ENCODE results near the gene CNTN6.
A peak's percentile ranks its signal among the peaks of the same experiment; 100 is the strongest.

The CNTN6 gene

GRCh38 chr3:1147819-1148218 is 55.0 kb downstream of the CNTN6 start:
- TF ChIP-seq, protein P1, sequence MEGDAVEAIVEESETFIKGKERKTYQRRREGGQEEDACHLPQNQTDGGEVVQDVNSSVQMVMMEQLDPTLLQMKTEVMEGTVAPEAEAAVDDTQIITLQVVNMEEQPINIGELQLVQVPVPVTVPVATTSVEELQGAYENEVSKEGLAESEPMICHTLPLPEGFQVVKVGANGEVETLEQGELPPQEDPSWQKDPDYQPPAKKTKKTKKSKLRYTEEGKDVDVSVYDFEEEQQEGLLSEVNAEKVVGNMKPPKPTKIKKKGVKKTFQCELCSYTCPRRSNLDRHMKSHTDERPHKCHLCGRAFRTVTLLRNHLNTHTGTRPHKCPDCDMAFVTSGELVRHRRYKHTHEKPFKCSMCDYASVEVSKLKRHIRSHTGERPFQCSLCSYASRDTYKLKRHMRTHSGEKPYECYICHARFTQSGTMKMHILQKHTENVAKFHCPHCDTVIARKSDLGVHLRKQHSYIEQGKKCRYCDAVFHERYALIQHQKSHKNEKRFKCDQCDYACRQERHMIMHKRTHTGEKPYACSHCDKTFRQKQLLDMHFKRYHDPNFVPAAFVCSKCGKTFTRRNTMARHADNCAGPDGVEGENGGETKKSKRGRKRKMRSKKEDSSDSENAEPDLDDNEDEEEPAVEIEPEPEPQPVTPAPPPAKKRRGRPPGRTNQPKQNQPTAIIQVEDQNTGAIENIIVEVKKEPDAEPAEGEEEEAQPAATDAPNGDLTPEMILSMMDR (IDR thresholded peaks at IDR 0.05; ENCODE audit: low read depth, low read length): no peak
- no peak overlapping the region for H3K4me3 ChIP-seq (replicated peaks in 1 of 2; ENCODE audit: low read depth in 2 of 2, low read length in 2 of 2)
- DNase-seq (ENCODE audit: low read depth in 2 of 2): no peak

- no peak overlapping the region for H3K4me3 ChIP-seq (replicated peaks in 1 of 2; ENCODE audit: low read depth in 2 of 2, low read length in 2 of 2)
- DNase-seq (ENCODE audit: low read depth in 2 of 2): no peak
- TF ChIP-seq, protein P1 (IDR thresholded peaks at IDR 0.05; ENCODE audit: low read depth, low read length): no peak
Measured at GRCh38 chr3:1164101-1164500, 71.3 kb downstream of the CNTN6 start.

DNA sequence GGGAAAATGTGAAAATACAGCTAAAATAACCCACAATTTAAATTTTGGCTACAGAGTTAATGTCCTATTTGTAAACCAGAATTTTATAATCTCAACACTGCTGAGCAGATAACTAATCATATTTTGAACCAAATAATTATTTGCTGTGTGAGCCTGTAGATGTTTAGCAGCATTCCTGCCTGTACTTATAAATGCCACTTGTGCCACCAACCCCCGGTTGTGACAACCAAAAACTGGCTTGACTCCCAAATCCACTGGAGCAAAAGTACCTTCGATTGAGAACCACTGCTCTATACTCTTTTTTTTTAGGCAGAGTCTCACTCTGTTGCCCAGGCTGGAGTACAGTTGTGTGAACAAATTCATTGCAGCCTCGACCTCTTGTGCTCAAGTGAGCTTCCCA is 78.5 kb downstream of the CNTN6 start:
- no peak overlapping the region for H3K4me3 ChIP-seq (replicated peaks in 1 of 2; ENCODE audit: low read depth in 2 of 2, low read length in 2 of 2)
- no peak for DNase-seq (ENCODE audit: low read depth in 2 of 2)
- TF ChIP-seq, protein P1 (IDR thresholded peaks at IDR 0.05; ENCODE audit: low read depth, low read length): no peak

DNA sequence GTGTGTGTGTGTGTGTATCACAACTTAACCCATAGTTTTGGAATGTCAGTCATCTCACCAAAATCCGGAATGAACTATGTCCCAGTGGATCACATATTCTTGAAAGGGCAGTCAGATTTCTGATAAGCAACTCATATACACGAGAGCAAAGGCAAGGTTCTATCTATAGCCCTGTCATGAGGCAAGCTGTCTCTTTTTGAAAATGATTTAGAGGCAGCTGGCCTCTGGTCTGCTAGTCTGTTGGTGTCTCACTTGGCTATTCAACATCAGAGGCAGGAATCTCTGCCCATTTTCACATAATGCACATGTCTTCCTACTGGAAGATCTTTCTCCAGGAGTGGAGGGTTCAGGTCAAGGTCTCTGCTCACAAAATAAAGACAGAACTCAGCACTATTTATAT is 79.8 kb downstream of the CNTN6 start:
- TF ChIP-seq, protein P1 (IDR thresholded peaks at IDR 0.05; ENCODE audit: low read depth, low read length): no peak
- no peak overlapping the region for H3K4me3 ChIP-seq (replicated peaks in 1 of 2; ENCODE audit: low read depth in 2 of 2, low read length in 2 of 2)
- no peak for DNase-seq (ENCODE audit: low read depth in 2 of 2)

DNA sequence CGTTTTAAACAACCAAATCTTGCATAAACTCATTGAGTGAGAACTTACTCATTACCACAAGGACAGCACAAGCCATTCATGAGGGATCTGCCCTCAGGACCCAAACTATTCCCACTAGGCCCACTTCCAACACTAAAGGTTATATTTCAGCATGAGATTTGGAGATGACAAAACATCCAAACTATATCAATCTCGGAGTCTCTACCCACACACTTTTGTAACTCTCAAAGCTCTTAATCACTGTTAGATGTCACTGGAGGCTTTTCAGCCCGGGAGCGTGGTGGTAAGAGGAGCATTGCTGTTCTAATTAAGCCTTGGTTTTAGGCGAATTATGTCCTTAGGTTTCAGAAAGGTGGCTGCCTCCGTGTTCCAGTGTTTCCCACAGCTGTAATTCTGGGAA is 86.3 kb downstream of the CNTN6 start:
- no peak for DNase-seq (ENCODE audit: low read depth in 2 of 2)
- TF ChIP-seq, protein P1 (IDR thresholded peaks at IDR 0.05; ENCODE audit: low read depth, low read length): no peak

GRCh38 chr3:1183320-1184048 is 90.7 kb downstream of the CNTN6 start:
- TF ChIP-seq, protein P1 (IDR thresholded peaks at IDR 0.05; ENCODE audit: low read depth, low read length): no peak
- DNase-seq (ENCODE audit: low read depth in 2 of 2): peak; percentile 45 to 94
- H3K4me3 ChIP-seq (replicated peaks in 1 of 2; ENCODE audit: low read depth in 2 of 2, low read length in 2 of 2): no peak overlapping the region

More for the DNA sequence above, 86.3 kb downstream of the CNTN6 start:
- H3K4me3 ChIP-seq (replicated peaks in 1 of 2; ENCODE audit: low read depth in 2 of 2, low read length in 2 of 2): no peak overlapping the region

DNA sequence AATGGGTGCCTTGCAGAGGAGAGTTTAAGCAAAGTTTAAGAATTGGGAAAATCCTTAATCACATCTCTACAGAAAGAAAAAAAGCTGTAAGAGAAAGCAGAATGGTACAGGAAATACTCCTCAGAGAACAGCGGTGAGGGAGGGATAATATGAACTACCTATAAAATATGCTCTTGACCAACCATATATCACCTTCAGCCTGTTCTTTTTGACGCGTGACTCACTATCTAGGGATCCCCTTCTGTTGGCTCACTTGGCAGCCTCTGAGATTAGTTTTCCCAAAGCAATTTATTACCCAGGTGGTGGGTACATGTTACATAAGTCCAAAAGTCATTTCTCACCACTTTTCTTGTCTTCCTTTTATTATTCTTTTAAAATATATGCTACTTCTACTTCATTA is 97.7 kb downstream of the CNTN6 start:
- DNase-seq (ENCODE audit: low read depth in 2 of 2): no peak
- TF ChIP-seq, protein P1 (IDR thresholded peaks at IDR 0.05; ENCODE audit: low read depth, low read length): no peak
- H3K4me3 ChIP-seq (replicated peaks in 1 of 2; ENCODE audit: low read depth in 2 of 2, low read length in 2 of 2): no peak overlapping the region
